HG03520 (cell line): Measurements from ENCODE around the gene FNDC3B.

Experiments
- ATAC-seq: cut with Tn5 transposase; IDR thresholded peaks from one replicate; pipeline ENCODE4 v1.9.1; 2021; ENCODE audit warnings: mild to moderate bottlenecking, moderate library complexity; ENCODE audit not compliant: unreplicated experiment

FNDC3B gene

DNA sequence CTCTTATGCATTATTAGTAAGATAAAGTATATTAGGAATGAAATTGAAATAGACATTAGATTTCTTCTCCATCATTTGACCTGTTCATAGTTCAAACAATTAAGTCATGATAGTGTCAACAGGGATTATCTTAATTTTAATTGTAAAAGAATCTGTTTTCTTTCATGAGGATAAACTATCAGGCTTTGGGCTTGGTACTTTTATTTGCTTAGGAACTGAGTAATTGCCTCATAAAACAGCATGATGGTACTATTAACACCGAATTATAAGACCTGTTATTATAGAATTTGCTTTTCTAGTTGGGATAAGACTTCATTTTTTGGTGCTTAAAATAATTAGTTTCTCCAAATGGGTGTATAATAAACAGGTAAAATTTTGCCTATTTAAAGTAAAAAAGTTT is 71.8 kb downstream of the FNDC3B start:
- no peak for ATAC-seq

DNA sequence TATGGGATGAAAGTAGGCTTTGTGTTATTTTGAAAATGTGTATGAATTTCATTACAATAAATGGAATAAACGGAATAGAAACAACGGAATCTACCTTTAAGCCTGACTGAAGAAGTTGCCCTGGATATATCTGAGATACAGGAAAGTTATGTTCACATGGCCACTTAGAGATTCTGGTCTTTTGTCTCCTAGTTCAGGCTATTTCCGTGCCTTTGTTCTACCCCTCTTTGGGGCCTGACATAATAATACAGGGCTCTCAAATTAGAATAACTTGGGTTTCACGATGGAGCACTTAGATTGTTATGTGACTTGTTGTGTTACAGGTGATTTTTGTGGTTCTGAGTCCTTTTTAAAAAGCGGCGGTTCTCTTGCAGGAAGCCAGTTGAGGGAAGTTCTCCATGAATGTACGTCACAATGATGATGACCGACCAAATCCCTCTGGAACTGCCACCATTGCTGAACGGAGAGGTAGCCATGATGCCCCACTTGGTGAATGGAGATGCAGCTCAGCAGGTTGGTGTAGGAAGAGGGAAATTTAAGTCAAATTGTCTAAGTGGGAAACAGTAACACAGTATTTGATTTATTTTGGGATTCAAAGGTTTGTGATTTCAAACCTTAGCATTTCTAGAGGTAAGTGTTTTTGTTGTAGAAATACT is 72.8 kb downstream of the FNDC3B start:
- no peak for ATAC-seq

DNA sequence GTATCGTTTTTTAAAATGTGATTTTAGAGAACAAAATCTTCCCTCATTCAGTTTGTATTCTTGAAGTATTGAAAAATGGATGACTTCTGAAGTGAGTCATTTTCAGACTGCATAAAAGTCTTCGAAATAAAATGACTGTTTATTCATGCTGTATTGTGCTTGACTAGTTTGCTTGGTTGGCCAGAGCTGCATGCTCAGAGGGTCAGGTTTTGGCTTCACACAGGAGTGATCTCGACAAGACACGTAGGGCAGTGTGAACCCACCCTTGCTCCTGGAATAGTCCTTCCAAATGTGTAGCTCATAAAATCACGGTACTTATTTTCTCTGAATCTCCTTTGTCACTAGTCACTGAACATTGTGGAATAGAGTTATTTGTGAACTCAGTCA is 73.3 kb downstream of the FNDC3B start:
- no peak for ATAC-seq

DNA sequence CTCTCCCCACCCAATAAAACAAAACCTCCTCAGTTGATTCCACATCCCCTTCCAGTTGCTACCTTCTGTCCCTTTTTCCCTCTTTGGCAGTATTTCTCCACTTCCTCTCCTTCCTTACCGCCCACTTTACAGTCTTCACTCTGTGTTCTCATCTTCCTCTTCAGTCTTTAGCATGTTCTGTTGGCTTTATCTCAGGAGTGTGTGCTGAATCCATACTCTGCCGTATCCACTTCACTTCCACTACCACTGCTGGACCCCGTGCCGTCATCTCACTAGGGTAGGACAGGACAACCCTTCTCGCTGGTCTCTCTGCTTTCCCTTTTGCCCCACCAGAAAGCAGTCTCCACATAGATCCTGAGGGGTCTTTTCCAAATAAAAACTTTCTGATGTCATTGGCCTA is 74.3 kb downstream of the FNDC3B start:
- ATAC-seq = no peak

DNA sequence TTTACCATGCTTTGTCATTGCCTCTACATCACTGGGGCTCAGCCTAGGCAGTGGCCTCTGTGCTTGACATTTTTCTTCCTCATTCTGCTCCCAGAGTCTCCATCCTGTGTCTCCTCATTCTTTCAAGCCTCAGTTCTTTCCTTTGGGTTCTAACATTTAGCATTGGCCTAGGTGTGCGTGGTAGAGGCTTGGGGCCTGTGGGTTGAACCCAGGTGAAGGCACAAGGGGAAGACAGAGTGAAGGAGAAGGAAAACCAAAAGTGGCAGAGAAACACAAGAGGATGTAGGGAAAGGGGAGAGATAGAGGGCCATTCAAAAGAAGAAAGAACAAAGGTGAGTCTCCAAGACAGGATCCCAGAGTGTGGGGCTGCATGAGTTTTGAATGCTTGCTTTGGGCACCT is 75.7 kb downstream of the FNDC3B start:
- no peak for ATAC-seq

DNA sequence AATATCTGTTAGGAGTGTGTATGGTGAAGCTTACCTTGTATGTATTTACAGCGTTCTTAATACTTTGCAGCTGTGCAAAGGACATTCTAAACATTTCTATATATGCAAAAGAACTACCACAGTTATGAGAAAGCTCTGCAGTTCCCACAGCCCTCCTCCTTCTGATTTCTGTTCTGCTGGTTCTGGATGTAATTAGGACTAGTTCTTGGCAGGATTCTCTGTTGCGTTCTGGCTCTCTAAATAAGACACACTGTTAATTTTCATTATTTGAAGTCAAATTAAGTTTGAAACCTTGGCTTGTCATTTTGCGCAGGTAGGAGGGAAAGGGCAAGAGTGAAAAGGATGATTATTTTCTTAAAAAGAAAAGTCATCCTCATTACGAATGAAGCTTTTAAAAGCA is 76.4 kb downstream of the FNDC3B start:
- ATAC-seq = no peak

DNA sequence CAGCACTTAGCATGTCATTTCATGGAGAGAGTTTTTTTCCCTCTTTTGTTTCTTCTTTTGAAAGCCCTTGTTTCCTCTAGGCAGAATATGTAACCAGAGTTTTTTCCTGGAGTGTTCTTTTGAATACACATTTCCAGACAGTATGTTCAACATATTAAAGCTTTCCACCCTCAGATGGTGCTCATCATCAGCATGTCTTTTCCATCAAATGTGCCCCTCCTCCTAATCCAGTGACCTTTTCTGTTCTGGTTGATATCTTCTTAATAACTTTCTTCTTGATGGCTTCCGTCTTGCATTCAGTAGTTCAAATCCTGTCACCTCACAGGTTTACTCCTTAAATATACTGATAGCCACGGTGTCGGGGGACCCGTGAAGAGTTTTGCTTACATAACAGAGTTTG is 78.6 kb downstream of the FNDC3B start:
- no peak for ATAC-seq

DNA sequence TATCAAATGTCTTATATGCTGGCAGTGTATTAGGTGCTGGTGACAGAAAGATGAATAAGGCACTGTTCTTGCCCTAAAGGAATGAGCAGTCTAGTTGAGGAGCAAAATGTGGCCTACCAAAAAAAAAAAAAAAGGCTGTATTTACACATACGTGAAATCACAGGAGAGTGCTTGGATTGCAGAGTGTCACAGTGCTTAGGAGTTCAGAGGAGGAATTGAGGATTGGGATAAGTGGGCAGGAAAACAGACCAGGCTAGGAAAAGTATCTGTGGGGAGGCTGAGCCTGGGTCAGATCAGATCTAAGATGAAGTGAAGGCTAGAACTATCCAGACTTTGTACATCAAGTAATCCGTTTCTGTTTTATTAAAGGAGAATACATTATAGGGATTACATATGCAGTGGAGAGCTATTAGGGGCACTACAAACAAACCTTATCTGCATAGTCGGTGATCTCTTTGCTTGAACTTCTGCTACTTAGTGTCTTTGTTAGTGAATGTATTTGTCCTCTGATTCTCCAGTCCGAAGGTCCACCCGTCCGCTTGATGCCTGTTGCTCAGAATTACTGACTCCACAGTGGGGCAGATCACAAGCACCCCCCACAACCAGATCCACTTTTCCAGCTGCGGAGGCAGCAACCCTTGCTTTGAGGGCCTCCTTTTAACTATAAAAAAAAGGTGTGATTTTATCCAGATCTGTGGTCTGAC is 80.0 kb downstream of the FNDC3B start:
- ATAC-seq = no peak

DNA sequence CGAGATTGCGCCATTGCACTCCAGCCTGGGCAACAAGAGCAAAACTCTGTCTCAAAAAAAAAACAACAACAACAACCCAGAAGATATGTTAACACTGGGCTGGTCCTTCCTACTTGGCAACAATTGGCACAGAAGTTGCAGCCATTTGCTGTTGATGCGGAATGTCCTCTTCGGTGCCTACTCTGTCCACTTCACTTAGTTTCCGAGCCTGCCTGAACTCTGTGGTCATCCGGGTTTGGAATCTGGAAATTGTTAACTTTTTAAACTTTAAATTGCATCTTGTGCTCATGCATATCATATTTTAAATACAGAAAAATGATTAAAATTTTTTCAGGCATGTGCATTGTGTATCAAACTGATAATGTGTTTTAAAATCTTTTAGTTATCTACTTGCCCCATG is 81.5 kb downstream of the FNDC3B start:
- no peak for ATAC-seq

DNA sequence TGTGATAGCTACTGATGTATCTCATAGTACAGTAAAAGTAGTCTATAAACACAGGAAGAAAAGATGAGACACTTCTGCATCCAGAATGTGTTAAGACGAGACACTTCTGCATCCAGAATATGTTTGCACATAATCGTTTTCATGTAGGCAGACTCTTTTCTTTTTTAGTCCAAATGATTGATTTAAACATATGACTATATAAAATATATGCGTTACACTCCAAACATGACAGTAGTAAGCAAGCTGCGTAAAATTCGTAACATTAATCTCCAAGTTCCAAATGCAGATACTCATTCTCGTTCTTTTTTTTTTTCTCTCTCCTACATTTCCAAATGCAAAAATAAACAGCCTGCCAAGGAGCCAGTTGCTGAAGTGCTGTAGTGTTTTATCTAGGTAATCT is 82.6 kb downstream of the FNDC3B start:
- ATAC-seq = no peak

DNA sequence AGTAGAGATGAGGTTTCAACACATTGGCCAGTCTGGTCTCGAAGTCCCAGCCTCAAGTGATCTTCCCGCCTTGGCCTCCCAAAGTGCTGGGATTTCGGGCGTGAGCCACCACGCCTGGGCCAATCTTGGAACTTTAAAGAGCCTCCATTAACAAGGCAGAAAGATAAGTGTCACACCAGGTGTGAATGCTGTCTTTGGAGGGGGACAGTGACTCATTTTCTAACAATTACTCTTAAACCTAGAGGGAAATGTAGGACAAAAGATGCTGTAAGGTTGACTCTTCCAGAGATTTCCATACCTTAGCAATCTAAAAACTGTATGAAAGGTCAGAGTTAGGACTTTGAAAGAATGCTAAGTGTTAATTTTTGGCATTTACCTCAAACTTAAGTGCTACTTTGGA is 84.9 kb downstream of the FNDC3B start:
- no peak for ATAC-seq

DNA sequence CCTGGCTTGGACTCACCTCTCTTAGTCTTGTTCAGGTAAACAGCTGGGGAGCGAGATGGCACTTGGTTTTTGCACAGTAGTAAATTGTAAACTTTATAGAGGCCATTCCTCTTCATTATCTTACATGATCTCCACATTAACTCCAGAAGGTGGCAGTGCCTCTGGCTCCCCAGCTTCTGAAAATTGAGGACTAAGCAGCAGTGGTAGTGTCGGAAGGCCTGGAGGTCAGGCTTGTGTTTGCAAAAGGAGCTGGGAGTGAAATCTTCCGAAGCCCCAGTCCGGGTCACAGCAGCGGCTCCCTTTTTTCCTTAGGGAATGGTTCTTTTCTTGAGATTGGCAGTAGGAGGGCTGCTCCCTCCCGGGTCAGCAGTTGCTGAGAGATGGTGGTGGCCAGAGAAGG is 85.7 kb downstream of the FNDC3B start:
- ATAC-seq = no peak

DNA sequence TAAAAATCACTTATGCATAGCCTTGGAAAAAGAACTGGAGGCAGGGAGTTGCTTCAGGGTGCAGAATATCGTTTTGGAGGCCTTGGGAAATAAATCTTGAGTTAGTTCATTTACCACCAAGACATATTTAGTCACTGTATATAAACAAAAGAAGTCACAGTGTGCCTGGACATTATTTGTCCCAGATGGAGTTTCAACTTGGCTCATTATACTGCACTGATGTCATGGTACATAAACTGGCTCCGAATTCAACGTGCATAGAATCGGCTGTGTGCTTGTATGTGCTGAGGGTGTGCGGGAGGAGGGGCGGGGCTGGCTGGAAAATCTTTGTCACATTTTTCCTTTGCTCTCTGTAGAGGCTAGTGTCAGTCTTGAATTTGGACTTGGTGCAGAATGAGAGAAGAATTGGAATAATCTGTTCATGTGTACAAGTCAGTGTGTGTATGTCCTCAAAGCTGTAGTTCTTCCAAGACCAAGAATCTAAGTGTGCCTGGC is 86.6 kb downstream of the FNDC3B start:
- ATAC-seq = no peak

DNA sequence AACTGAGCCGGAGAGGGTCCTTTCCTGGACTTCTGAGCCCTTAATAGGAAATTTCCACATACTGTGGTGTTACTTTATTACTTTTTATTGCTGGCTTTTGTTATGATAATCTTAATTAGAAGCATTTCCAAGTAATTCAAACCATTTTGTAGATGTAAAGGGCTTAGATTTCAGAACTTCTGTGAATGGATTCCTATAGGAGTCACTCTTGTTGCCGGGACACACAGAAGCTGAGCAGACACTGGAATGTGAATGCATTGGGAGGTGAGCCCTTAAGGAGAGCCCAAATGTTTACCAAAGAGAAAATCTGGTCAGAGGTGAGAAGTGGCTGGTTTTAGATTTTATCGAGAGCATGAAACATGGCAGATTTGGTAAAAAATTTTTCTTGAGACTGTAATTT is 87.4 kb downstream of the FNDC3B start:
- no peak for ATAC-seq

DNA sequence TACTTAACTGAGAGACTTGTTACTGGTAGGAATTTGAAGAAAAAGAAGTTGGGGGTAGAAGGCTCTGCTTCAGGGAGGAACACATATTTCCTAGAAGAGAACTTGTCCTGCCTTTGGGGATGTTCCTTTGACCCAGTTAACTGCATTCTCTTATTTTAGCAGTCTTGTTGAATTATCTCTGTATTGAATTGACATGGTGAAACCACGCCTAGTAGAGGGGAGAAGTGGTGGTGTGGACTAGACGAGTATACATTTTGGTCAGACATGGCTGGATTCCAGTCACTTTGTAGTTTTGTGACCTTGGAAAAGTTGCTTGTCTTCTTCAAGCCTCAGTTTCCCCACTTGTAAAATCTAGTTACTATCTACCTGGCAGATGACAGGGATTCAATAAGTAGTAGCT is 87.8 kb downstream of the FNDC3B start:
- no peak for ATAC-seq

DNA sequence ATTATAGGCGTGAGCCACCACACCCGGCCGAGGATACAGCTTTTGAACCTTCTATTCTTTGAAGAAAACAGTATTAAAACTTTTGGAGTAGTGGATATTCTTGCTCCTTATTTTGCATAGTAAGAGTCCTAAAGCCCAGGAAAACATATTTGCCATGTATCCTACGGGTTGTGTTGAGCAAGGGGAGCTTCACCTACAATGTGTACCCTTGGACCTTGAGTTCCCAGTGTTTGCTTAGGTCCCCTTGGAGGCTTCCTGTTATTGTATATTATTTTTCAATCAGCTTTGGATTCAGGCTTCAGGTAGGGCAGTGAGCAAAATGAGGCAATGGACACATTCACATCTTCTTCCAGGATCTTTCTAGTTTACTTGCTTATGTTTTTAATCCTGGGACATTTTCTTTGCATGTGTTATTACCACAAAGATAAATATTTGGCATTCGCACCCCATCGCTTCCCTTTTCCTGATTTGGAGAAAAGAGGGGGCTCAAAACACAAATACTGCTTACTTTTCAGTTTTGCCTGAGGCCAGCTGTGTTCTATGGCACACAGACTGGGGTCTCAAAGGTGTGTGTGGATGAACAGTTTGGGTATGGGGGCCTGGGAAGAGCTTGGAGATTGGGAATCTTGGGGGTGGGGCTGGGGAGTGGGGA is 88.7 kb downstream of the FNDC3B start:
- ATAC-seq = no peak

DNA sequence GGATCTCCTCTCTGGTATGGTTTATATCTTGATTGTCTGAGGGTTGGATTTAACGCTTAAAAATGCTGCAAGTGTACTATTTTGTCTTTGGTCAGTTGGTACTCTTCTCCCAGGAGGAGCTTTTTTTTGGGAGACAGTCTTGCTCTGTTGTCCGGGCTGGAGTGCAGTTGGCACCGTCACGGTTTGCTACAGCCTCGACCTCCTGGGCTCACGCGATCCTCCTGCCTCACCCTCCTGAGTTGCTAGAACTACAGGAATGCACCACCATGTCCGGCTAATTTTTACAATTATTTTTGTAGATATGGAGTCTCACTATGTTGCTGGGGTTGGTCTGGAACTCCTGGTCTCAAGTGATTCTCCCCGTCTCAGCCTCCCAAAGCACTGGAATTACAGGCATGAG is 89.5 kb downstream of the FNDC3B start:
- ATAC-seq = no peak

DNA sequence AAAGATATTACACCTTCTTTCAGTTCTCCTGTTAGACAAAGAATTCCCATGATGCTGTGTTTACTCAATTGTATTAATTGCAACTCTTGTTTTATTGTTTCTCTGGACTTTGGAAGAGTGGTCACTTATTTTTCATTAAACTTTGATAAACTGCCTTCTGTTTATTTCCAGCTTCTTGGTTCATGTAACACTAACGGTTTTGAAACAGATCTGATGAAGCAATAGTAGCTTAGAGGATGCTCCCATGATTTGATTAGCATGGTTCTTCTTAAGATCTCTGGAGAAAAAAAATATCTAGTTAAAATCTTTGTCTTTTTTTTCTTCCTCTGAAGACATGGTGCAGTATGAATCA is 90.1 kb downstream of the FNDC3B start:
- ATAC-seq = no peak

DNA sequence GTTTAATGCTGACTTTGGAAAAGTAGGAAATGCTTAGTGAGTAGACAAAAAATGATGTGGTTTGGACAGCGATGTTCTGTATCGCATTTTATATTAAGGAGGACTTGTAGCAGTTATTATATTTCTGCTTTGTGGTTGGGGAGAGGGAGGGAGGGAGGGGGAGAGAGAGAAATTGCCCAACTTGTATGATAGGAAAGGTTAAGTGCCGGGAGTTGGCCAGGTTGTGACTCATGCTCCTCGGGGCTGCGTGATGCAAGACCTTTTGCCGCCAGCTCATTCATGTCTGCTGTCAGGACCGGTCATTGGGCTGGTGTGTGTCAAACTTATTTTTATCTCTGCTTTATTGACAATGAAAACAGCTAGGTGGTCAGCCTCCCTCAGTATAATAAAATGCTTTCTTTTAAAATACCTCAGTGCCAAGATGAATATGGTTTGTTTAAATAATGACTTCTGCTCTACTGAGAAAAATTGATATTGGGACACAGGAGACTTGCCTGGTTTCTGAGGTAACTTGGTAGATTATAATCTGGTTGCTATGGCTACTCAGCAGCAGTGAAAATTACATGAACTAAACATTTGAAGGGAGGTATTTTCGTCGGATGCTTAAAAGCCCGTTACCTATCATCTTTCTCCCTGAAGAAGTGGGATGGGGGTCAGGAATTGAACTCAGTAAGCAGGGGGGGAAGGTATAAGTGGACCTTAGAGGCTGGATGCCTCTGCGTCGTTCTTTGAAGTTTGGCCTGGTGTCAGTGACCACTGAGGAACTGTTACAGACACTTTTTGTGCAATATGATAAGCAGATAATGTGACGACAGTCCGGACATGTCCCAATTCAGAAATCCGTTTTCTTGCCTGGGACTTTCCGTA is 90.7 kb downstream of the FNDC3B start:
- ATAC-seq = no peak

DNA sequence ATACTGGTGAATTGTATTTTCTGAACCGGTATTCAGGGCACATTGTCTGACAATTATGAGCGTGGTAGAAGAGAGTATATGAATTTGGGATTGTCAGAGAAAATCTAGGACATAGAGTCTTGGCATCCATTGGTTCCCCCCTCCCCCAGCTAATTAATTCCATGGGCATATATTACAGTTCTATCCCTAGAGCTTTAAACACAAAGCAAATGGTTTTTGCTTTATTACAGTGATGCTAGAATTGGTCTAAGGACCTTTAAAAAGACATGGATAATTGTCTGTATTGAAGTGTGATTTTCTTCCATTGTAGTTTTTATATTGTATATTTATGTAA is 91.3 kb downstream of the FNDC3B start:
- ATAC-seq = no peak

DNA sequence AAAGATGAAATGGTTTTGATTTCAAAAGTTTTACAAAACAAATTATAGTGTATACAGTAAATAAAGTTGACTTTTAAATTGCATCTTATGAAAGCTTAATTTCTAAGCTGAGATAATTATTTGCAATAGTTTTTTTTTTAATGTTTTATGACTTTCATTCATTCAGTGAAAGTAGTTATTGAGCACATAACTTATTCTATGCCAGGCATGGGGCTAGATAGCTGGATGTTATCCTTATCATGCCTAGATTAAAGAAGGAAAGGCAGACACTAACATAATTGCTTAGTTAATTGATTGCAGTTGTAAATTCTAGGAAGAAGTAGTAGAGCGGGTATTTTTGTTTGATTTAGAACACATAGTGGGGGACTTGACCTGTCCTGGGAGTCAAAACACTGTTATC is 92.4 kb downstream of the FNDC3B start:
- ATAC-seq = no peak

DNA sequence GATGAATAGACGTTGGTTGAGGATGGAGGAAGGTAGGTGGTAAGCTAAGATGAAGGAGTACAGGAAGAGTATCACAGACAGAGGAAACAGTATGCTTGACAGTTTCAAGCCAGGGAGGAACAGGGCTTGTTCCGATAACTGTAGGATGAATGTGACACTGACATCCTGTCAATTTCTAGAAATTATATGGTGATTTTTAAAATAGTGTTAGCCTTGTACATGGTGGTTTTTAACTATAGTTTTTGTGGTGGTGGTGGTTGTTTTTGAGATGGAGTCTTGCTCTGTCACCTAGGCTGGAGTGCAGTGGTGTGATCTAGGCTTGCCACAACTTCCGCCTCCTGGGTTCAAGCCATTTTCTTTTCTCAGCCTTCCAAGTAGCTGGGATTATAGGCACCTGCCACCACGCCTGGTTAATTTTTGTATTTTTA is 92.8 kb downstream of the FNDC3B start:
- no peak for ATAC-seq
